Measurements from ENCODE around the gene TPCN1.

TPCN1 gene

GRCh38 chr12:113317122-113317521, 95.9 kb downstream of the TPCN1 start:
- no peak for DNase-seq

DNA sequence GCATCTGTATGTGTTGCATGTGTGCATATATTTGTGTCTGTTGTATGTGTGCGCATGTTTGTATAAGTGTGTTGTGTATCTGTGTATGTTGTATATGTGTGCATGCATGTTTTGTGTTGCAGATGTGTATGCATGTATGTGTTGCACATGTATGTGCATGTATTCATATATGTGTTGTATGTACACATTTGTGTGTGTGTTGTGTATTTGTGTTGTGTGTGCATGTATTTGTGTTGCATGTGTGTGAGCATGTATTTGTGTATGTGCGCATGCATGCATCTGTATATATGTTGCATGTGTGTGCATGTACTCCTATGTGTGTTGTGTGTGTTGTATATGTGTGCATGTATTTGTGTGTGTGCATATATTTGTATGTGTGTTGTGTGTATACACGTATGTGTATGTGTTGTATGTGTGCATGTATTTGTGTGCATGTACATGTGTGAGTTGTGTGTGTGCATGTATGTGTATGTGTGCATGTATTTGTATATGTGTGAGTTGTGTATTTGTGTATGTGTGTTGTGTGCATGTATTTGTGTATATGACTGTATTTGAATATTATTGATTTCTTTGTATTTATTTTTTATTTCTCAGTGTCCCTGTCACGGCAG, 96.9 kb downstream of the TPCN1 start:
- no peak for DNase-seq

- DNase-seq = no peak
Measured at GRCh38 chr12:113318900-113319628, 97.8 kb downstream of the TPCN1 start.

DNA sequence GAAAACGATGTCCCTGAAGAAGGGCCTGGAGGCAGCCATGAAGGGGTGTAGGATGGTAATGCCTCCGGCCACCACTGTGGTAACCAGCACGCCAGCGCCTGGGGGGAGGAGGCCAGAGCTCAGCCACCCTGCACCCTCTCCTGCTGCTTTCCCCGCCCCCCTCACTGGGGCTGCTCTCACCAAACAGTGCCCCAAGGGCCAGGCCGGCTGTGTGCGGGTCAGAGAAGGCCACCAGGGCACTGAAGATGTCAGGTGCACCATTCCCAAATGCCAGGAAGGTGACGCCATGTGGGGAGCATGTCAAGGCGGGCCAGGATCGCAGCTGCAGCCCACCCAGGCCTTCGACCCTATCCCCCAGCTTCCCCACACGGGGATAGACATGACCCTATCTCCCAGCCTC, 99.1 kb downstream of the TPCN1 start:
- no peak for DNase-seq

DNA sequence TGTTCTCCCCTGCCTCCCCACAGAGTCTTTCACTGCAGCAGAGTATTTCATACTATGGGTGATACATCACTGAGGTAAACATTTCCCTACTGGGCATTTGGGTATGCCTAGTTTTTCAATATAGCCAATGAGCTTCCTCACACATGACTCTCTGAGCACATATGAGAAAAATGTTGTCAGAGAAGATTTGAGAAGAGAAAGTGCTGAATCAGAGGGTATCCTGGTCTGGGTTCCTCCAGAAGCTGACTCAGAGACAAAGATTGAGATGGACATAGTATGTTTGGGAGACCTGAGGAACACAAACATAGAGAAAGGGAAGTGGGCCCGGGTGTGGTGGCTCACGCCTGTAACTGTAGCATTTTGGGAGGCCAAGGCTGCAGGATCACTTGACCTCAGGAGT, 101.1 kb downstream of the TPCN1 start:
- DNase-seq = no peak

- no peak for DNase-seq
Measured at GRCh38 chr12:113325916-113326315, 104.7 kb downstream of the TPCN1 start.

DNA sequence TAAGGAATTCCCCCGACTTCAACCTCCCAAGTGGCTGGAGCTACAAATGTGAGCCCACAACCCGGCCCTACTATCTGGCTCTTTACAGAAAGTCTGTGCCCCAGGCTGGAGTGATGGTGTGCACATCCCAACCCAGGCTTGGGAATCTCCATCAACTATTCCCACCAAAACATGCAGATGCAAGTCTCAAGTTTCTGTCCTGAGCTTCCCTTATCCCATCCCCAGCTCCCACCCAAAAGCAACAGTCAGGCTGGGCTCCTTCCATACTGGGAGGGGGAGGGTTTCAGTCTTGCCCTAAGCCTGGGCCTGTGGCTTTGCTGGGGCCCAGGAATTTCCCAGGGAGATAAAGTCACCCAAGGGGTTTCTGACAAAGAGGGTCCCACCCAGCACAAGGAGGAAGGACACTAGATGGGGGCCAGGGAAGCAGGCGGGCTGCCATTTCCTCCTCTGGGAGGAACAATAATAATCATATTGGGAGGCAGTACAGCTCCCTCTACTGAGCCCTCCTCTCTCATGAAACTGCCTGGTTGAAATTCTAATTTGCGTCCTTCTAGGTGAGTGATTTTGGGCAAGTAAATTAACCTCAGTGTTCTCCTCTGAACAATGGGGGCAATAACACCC, 105.6 kb downstream of the TPCN1 start:
- no peak for DNase-seq

GRCh38 chr12:113328368-113328889, 107.2 kb downstream of the TPCN1 start:
- no peak for DNase-seq

- no peak for DNase-seq
Measured at GRCh38 chr12:113329022-113329790, 107.9 kb downstream of the TPCN1 start.

DNA sequence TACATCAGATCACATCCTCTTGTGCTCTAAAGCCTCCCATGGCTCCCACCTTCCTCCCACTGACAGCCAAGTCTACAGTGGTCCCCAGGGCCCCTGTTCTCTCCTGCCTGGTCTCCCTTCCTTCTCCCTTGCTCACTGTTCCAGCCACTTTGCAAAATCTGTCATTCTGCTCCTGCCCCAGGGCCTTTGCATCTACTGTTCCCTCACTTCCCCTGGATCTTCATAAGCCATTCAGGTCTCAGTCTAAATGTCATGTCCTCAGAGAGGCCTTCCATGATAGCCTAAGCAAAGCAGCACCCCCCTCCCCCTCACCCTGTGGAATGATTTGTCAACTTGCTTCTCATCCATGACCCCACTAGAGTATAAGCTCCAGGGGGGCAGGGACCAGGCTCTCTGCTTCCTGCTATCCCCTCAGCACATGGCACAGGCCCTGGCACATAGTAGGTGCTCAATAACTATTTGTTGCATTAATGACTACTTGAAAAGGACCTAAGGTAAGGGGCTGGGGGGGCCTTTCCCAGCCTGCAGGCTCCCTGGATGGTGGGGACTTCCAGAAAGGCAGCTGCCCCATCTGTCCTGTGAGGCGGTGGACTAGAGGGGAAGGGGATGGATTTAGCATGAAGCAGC, 108.6 kb downstream of the TPCN1 start:
- no peak for DNase-seq

DNA sequence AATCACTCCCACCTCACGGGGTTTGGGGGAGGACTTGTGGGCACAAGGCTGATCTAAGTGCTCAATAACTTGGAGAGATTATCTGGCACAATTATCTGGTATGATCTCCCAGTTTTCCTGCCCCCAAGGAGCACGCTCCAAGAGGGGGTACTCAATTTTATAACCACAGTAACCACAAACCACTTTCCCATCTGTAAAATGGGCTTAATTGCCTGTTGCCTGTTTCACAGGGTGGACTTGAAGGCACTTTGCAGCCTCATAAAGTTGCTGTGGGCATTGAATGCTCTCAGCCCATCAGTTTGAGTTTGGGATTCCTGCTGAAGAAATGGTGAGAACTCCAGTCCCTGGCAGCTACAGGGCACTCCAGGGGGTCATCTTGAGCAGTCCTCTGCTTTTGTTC, 109.2 kb downstream of the TPCN1 start:
- no peak for DNase-seq

GRCh38 chr12:113332688-113333417, 111.6 kb downstream of the TPCN1 start:
- no peak for DNase-seq

- DNase-seq = no peak
Measured at GRCh38 chr12:113333418-113333750, 112.1 kb downstream of the TPCN1 start.

- peak in 2 of 5 donors; percentile 5 to 22 for DNase-seq
Measured at GRCh38 chr12:113333877-113334785, 112.9 kb downstream of the TPCN1 start.

- peak; percentile 69 to 81 (median 76) for DNase-seq
Measured at GRCh38 chr12:113334786-113335539, 113.7 kb downstream of the TPCN1 start, which contains the start of gene SLC8B1. SLC8B1 (minus strand) TSS chr12:113335109; CDS start chr12:113332878, 2,231 bp downstream.

GRCh38 chr12:113339540-113339939, 118.3 kb downstream of the TPCN1 start:
- DNase-seq = no peak

GRCh38 chr12:113340061-113340460, 118.8 kb downstream of the TPCN1 start:
- DNase-seq = no peak

- no peak for DNase-seq
Measured at GRCh38 chr12:113341535-113341934, 120.3 kb downstream of the TPCN1 start.

- DNase-seq = no peak
Measured at GRCh38 chr12:113345318-113345717, 124.1 kb downstream of the TPCN1 start.

- no peak for DNase-seq
Measured at GRCh38 chr12:113346353-113346752, 125.1 kb downstream of the TPCN1 start.

Data from T-helper 1 cell (primary cell).